ENCODE measurements around the gene CASKIN1.

GRCh38 chr16:2204416-2205103 is 8.2 kb upstream of the CASKIN1 start:
- no peak for TF ChIP-seq CTCF (IDR thresholded peaks at IDR 0.05)
- TF ChIP-seq POLR2AphosphoS5 (IDR thresholded peaks at IDR 0.05; ENCODE audit: low read depth, low read length), result no peak
- TF ChIP-seq REST (IDR thresholded peaks at IDR 0.05; ENCODE audit: insufficient read depth in 1 of 2, low read depth in 2 of 2, low read length in 1 of 2), result no peak

All from Panc1 (cell line).